ENCODE data around the gene PCNX1.

DNA sequence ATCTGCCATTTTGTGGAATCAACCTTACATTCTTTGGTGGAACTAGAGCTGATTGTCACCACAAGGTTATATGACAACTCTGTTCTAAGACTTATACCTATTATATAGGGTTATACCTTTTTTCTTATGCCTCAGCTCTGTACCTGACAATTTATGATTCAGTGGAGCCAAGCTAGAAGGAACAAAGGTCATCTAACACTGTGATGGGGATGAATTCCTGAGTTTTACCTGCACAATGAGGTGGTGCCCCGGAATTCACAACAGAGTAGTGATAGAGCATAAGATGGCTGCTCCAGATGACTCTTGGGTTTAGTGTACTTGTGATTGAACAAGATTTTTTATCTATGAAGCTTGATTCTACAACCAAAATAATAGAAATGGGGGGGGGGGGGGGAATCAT, 207.3 kb downstream of the PCNX1 start:
- TF ChIP-seq, protein P1, sequence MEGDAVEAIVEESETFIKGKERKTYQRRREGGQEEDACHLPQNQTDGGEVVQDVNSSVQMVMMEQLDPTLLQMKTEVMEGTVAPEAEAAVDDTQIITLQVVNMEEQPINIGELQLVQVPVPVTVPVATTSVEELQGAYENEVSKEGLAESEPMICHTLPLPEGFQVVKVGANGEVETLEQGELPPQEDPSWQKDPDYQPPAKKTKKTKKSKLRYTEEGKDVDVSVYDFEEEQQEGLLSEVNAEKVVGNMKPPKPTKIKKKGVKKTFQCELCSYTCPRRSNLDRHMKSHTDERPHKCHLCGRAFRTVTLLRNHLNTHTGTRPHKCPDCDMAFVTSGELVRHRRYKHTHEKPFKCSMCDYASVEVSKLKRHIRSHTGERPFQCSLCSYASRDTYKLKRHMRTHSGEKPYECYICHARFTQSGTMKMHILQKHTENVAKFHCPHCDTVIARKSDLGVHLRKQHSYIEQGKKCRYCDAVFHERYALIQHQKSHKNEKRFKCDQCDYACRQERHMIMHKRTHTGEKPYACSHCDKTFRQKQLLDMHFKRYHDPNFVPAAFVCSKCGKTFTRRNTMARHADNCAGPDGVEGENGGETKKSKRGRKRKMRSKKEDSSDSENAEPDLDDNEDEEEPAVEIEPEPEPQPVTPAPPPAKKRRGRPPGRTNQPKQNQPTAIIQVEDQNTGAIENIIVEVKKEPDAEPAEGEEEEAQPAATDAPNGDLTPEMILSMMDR (IDR thresholded peaks at IDR 0.05; ENCODE audit: insufficient read depth, low read length), result no peak
- TF ChIP-seq GABPA (IDR thresholded peaks at IDR 0.05; ENCODE audit: low read depth) (no peak), POLR2AphosphoS5 (IDR thresholded peaks at IDR 0.05; ENCODE audit: low read depth) (no peak), SPI1 (IDR thresholded peaks at IDR 0.05; ENCODE audit: borderline replicate concordance, low read depth) (no peak)
- TF ChIP-seq, protein P2, sequence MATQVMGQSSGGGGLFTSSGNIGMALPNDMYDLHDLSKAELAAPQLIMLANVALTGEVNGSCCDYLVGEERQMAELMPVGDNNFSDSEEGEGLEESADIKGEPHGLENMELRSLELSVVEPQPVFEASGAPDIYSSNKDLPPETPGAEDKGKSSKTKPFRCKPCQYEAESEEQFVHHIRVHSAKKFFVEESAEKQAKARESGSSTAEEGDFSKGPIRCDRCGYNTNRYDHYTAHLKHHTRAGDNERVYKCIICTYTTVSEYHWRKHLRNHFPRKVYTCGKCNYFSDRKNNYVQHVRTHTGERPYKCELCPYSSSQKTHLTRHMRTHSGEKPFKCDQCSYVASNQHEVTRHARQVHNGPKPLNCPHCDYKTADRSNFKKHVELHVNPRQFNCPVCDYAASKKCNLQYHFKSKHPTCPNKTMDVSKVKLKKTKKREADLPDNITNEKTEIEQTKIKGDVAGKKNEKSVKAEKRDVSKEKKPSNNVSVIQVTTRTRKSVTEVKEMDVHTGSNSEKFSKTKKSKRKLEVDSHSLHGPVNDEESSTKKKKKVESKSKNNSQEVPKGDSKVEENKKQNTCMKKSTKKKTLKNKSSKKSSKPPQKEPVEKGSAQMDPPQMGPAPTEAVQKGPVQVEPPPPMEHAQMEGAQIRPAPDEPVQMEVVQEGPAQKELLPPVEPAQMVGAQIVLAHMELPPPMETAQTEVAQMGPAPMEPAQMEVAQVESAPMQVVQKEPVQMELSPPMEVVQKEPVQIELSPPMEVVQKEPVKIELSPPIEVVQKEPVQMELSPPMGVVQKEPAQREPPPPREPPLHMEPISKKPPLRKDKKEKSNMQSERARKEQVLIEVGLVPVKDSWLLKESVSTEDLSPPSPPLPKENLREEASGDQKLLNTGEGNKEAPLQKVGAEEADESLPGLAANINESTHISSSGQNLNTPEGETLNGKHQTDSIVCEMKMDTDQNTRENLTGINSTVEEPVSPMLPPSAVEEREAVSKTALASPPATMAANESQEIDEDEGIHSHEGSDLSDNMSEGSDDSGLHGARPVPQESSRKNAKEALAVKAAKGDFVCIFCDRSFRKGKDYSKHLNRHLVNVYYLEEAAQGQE (IDR thresholded peaks at IDR 0.05; ENCODE audit: insufficient replicate concordance, low read depth), result no peak
